Measurements from ENCODE around the gene DIP2C.

DNA sequence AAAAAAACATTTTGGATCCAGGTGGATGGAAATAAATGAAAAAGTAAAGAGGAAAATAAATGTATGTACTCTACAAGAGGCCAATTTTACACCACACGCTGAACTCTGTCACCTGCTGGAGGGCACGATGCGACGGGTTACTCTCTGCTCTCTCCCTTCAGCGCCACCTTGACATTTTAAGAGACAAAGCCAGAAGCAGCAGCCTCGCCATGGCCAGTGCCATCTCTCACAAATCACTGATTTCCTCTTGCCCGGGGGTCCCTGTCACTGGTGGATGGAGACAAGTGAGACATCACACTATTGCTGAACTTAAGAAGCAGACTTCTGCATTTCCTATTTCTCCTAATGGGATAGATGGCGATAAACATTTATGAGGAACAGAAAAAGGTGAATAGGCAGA lies 364.2 kb downstream of the DIP2C start:
- no peak for TF ChIP-seq POLR2A (IDR thresholded peaks at IDR 0.05)
- TF ChIP-seq, protein P1, sequence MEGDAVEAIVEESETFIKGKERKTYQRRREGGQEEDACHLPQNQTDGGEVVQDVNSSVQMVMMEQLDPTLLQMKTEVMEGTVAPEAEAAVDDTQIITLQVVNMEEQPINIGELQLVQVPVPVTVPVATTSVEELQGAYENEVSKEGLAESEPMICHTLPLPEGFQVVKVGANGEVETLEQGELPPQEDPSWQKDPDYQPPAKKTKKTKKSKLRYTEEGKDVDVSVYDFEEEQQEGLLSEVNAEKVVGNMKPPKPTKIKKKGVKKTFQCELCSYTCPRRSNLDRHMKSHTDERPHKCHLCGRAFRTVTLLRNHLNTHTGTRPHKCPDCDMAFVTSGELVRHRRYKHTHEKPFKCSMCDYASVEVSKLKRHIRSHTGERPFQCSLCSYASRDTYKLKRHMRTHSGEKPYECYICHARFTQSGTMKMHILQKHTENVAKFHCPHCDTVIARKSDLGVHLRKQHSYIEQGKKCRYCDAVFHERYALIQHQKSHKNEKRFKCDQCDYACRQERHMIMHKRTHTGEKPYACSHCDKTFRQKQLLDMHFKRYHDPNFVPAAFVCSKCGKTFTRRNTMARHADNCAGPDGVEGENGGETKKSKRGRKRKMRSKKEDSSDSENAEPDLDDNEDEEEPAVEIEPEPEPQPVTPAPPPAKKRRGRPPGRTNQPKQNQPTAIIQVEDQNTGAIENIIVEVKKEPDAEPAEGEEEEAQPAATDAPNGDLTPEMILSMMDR (IDR thresholded peaks at IDR 0.05): no peak
